ENCODE data around the gene IQGAP2.

DNA sequence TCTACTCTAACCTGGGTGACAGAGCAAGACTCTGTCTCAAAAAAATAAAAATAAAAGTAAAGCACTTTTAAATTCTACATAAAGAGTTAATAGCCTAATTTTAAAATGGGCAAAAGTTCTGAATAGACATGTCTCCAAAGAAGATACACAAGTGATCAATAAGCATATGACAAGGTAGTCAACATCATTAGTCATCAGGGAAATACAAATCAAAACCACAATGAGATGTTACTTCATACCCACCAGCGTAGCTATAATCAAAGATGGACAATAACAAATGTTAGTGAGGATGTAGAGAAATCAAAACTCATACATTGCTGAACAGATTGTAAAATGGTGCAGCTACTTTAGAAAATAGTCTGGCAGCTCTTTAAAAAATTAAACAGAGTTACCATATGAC lies 64.1 kb downstream of the IQGAP2 start:
- TF ChIP-seq BRCA1 (IDR thresholded peaks at IDR 0.05; ENCODE audit: low read depth, low read length), result no peak
- TF ChIP-seq RAD21 (IDR thresholded peaks at IDR 0.05 in 1 of 2, conservative IDR thresholded peaks at IDR 0.05 in 1 of 2; ENCODE audit: low read depth in 2 of 2, low read length in 2 of 2), result no peak
- TF ChIP-seq CTCF (IDR thresholded peaks at IDR 0.05; ENCODE audit: control extremely low read depth in 1 of 3, insufficient read depth in 1 of 3, low read depth in 1 of 3, low read length in 3 of 3), result no peak
- no peak for TF ChIP-seq POLR2A (IDR thresholded peaks at IDR 0.05; ENCODE audit: control extremely low read depth in 1 of 2, low read depth in 2 of 2, low read length in 2 of 2)
- no peak for TF ChIP-seq EZH2 (IDR thresholded peaks at IDR 0.05; ENCODE audit: low read depth, low read length, severe bottlenecking)
- TF ChIP-seq ZNF274 (IDR thresholded peaks at IDR 0.05; ENCODE audit: borderline replicate concordance, extremely low read depth, low read length), result no peak
- no peak for TF ChIP-seq SP4 (IDR thresholded peaks at IDR 0.05; ENCODE audit: low read length)
- TF ChIP-seq SIX5 (IDR thresholded peaks at IDR 0.05; ENCODE audit: low read depth, low read length), result no peak
- no peak for TF ChIP-seq BACH1 (IDR thresholded peaks at IDR 0.05; ENCODE audit: low read length)
- no peak for TF ChIP-seq POLR2AphosphoS5 (IDR thresholded peaks at IDR 0.05; ENCODE audit: low read depth, low read length)
- TF ChIP-seq YY1 (IDR thresholded peaks at IDR 0.05; ENCODE audit: low read depth, low read length), result no peak

Data from H1 (cell line).